Measurements from ENCODE around the gene NETO1.

Gene NETO1

DNA sequence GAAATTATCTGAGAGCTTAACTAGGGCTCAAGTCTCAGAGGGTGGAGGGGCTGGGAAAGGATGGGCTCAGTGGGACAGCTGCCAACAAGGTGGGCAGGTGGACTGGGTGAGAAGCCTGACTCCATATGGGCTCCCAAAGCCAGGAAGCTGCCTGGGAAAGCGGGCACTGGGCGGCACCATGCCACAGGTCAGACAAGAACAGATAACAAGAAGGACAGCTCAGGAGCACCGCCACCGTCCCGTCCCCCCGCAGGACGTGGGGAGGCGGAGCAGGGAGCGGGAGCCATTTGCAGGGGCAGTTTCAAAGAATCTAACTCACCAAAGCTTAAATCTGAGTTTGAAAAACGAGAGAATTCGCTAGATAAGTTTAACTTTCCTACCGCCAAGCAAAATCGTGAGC is 45.6 kb downstream of the NETO1 start:
- TF ChIP-seq SIN3A (IDR thresholded peaks at IDR 0.05; ENCODE audit: borderline replicate concordance, insufficient read depth, low read length) (no peak), FOXP2 (optimal IDR thresholded peaks at IDR 0.05; ENCODE audit: borderline replicate concordance, extremely low read depth, extremely low read length, insufficient read depth) (no peak), REST (IDR thresholded peaks at IDR 0.05; ENCODE audit: insufficient read depth in 1 of 2, low read depth in 2 of 2, low read length in 2 of 2) (no peak), TAF1 (IDR thresholded peaks at IDR 0.05; ENCODE audit: borderline replicate concordance, insufficient read depth, low read length) (no peak), POLR2AphosphoS5 (IDR thresholded peaks at IDR 0.05; ENCODE audit: low read depth, low read length) (no peak)

- no peak for TF ChIP-seq REST (IDR thresholded peaks at IDR 0.05; ENCODE audit: insufficient read depth in 1 of 2, low read depth in 2 of 2, low read length in 2 of 2)
- TF ChIP-seq FOXP2 (optimal IDR thresholded peaks at IDR 0.05; ENCODE audit: borderline replicate concordance, extremely low read depth, extremely low read length, insufficient read depth), result no peak
- TF ChIP-seq POLR2AphosphoS5 (IDR thresholded peaks at IDR 0.05; ENCODE audit: low read depth, low read length), result no peak
- no peak for TF ChIP-seq TAF1 (IDR thresholded peaks at IDR 0.05; ENCODE audit: borderline replicate concordance, insufficient read depth, low read length)
- no peak for TF ChIP-seq SIN3A (IDR thresholded peaks at IDR 0.05; ENCODE audit: borderline replicate concordance, insufficient read depth, low read length)
Observed at GRCh38 chr18:72820571-72820970, 47.2 kb downstream of the NETO1 start.

- TF ChIP-seq POLR2AphosphoS5 (IDR thresholded peaks at IDR 0.05; ENCODE audit: low read depth, low read length) (no peak), REST (IDR thresholded peaks at IDR 0.05; ENCODE audit: insufficient read depth in 1 of 2, low read depth in 2 of 2, low read length in 2 of 2) (no peak), TAF1 (IDR thresholded peaks at IDR 0.05; ENCODE audit: borderline replicate concordance, insufficient read depth, low read length) (no peak), SIN3A (IDR thresholded peaks at IDR 0.05; ENCODE audit: borderline replicate concordance, insufficient read depth, low read length) (no peak), FOXP2 (optimal IDR thresholded peaks at IDR 0.05; ENCODE audit: borderline replicate concordance, extremely low read depth, extremely low read length, insufficient read depth) (no peak)
Observed at GRCh38 chr18:72819050-72819449, 48.7 kb downstream of the NETO1 start.

DNA sequence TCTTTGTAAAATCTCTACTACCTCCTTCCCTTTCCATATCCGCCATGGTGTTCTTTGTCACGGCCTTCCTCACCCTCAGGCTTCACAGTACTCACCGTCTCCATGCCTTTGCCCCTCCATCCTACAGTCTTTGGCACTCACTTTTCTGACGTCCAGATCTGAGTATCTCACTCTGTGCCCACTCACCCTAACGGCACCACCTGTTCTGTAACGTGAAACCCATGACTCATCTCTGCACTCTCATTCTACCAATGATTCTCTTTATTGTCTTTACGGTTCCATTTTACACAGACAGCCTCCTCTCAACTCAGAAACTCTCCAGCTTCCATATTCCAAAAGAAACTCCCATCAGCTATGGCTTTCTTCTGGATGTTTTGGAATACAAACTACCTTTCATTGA is 56.7 kb downstream of the NETO1 start:
- no peak for TF ChIP-seq SIN3A (IDR thresholded peaks at IDR 0.05; ENCODE audit: borderline replicate concordance, insufficient read depth, low read length)
- TF ChIP-seq POLR2AphosphoS5 (IDR thresholded peaks at IDR 0.05; ENCODE audit: low read depth, low read length), result no peak
- no peak for TF ChIP-seq FOXP2 (optimal IDR thresholded peaks at IDR 0.05; ENCODE audit: borderline replicate concordance, extremely low read depth, extremely low read length, insufficient read depth)
- TF ChIP-seq TAF1 (IDR thresholded peaks at IDR 0.05; ENCODE audit: borderline replicate concordance, insufficient read depth, low read length), result no peak
- TF ChIP-seq REST (IDR thresholded peaks at IDR 0.05; ENCODE audit: insufficient read depth in 1 of 2, low read depth in 2 of 2, low read length in 2 of 2), result no peak

DNA sequence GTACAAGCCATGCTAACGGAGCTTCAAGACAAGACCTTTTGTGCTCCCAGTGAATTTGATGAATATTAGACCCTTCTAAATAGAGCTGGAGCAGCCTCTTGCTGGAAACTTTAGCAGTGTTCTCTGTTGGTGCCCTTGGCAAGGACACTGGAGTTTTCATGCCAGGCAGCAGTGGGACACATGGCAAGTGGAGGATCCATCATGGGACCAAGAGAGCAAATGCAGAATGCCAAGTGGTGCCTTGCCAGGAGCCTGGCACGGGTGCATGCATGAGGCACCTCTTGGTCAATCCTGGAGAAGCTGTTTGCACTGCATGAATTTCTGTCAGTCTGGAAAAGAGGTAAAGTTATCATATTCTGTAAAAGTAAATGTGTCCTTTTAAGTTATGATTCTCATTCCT is 59.1 kb downstream of the NETO1 start:
- TF ChIP-seq REST (IDR thresholded peaks at IDR 0.05; ENCODE audit: insufficient read depth in 1 of 2, low read depth in 2 of 2, low read length in 2 of 2) (no peak), POLR2AphosphoS5 (IDR thresholded peaks at IDR 0.05; ENCODE audit: low read depth, low read length) (no peak), FOXP2 (optimal IDR thresholded peaks at IDR 0.05; ENCODE audit: borderline replicate concordance, extremely low read depth, extremely low read length, insufficient read depth) (no peak), SIN3A (IDR thresholded peaks at IDR 0.05; ENCODE audit: borderline replicate concordance, insufficient read depth, low read length) (no peak), TAF1 (IDR thresholded peaks at IDR 0.05; ENCODE audit: borderline replicate concordance, insufficient read depth, low read length) (no peak)

All from PFSK-1 (cell line).